Measurements from ENCODE around the gene ITIH3.

The ITIH3 gene

DNA sequence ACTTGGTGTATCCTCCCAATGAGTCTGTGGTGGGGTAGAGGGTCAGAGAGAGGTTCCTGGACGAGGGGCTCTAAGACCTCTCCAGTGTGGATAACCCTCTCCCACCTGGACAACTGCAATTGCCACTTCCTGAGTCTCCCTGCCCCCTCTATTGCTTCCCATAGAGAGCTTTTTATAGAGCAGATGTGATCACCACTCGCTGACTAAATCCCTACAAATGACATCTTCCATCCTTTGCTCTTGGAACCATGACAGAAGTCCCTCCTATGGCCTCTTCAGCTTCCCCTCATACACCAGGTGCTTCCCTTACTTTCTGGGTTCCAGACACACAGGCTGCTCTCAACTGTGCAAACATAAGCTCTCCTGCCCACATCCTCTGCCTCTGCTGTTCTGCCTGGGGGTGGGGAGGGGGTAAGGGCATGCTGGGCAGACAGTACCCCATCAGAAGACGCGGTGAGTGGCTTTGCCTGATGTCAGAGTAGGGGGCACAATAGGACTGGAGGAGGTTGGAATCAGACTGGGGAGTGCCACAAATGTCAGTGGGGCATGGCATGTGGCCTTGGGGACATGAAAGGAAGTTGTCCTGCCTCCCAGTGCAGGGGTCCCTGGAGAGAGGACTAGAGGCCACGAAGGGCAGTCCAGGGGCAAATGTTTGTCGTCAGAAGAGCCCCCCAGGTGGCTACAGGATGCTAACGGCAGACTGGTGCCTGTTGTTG, 15.2 kb downstream of the ITIH3 start:
- H3K4me3 ChIP-seq (ENCODE audit: insufficient read depth, low read depth, low read length, poor library complexity, severe bottlenecking), result no peak overlapping the region
- no peaks in the 10 kb centered on the region for H3K4me1 ChIP-seq (ENCODE audit: control insufficient read depth, insufficient read depth, low read length, poor library complexity, severe bottlenecking)
- no peaks in the 10 kb centered on the region for H3K27me3 ChIP-seq (replicated peaks; ENCODE audit: control insufficient read depth, insufficient read depth, low read length, poor library complexity, severe bottlenecking)
- no peaks in the 10 kb centered on the region for H3K9me3 ChIP-seq (ENCODE audit: control insufficient read depth, low read length)
- DNase-seq, result no peak
- H3K36me3 ChIP-seq (ENCODE audit: control insufficient read depth, insufficient read depth, low read length), result no peaks in the 10 kb centered on the region
- no peak overlapping the region for H3K27ac ChIP-seq (ENCODE audit: insufficient read depth, low read length, poor library complexity, severe bottlenecking)

GRCh38 chr3:52810923-52811322, 16.3 kb downstream of the ITIH3 start:
- DNase-seq, result no peak
- H3K27ac ChIP-seq (ENCODE audit: insufficient read depth, low read length, poor library complexity, severe bottlenecking), result no peak overlapping the region
- H3K27me3 ChIP-seq (replicated peaks; ENCODE audit: control insufficient read depth, insufficient read depth, low read length, poor library complexity, severe bottlenecking), result no peaks in the 10 kb centered on the region
- no peaks in the 10 kb centered on the region for H3K36me3 ChIP-seq (ENCODE audit: control insufficient read depth, insufficient read depth, low read length)
- no peaks in the 10 kb centered on the region for H3K9me3 ChIP-seq (ENCODE audit: control insufficient read depth, low read length)
- H3K4me3 ChIP-seq (ENCODE audit: insufficient read depth, low read depth, low read length, poor library complexity, severe bottlenecking), result no peak overlapping the region
- H3K4me1 ChIP-seq (ENCODE audit: control insufficient read depth, insufficient read depth, low read length, poor library complexity, severe bottlenecking), result no peaks in the 10 kb centered on the region

DNA sequence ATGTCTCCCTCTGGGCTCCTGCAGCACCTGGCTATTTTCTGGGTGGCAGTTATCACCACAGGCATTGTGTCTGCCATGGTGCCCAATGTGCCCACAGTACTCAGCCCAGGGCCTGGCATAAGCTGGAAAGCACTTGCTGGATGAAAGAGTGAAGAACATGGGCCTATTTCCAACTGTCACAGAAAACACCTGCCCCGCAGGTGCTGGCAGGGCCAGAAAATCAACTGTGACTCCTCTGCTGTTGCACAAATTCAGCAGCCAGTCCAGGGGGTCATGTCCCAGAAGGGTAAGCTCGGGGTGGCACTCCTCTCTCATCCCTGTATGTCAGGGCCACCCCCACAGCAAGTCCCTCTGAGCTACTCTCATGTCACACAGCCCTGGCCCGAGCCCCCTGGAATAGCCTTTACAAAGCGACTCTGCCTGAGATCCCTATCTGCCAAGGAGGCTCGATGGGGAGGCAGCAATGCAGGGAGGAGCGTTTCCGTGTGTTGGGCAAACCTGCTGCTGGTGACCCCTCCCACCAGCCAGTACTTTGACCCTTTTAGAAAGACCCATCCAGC, 16.9 kb downstream of the ITIH3 start:
- Histone ChIP-seq H3K27ac (ENCODE audit: insufficient read depth, low read length, poor library complexity, severe bottlenecking) (no peak overlapping the region), H3K9me3 (ENCODE audit: control insufficient read depth, low read length) (no peaks in the 10 kb centered on the region), H3K27me3 (replicated peaks; ENCODE audit: control insufficient read depth, insufficient read depth, low read length, poor library complexity, severe bottlenecking) (no peaks in the 10 kb centered on the region), H3K4me3 (ENCODE audit: insufficient read depth, low read depth, low read length, poor library complexity, severe bottlenecking) (no peak overlapping the region), H3K36me3 (ENCODE audit: control insufficient read depth, insufficient read depth, low read length) (no peaks in the 10 kb centered on the region), H3K4me1 (ENCODE audit: control insufficient read depth, insufficient read depth, low read length, poor library complexity, severe bottlenecking) (no peaks in the 10 kb centered on the region)
- no peak for DNase-seq

GRCh38 chr3:52813810-52814209, 19.2 kb downstream of the ITIH3 start:
- no peaks in the 10 kb centered on the region for H3K9me3 ChIP-seq (ENCODE audit: control insufficient read depth, low read length)
- H3K36me3 ChIP-seq (ENCODE audit: control insufficient read depth, insufficient read depth, low read length), result no peaks in the 10 kb centered on the region
- H3K27ac ChIP-seq (ENCODE audit: insufficient read depth, low read length, poor library complexity, severe bottlenecking), result no peak overlapping the region
- H3K4me1 ChIP-seq (ENCODE audit: control insufficient read depth, insufficient read depth, low read length, poor library complexity, severe bottlenecking), result no peaks in the 10 kb centered on the region
- DNase-seq, result no peak
- H3K27me3 ChIP-seq (replicated peaks; ENCODE audit: control insufficient read depth, insufficient read depth, low read length, poor library complexity, severe bottlenecking), result no peaks in the 10 kb centered on the region
- H3K4me3 ChIP-seq (ENCODE audit: insufficient read depth, low read depth, low read length, poor library complexity, severe bottlenecking), result no peak overlapping the region

GRCh38 chr3:52816199-52816598, 21.6 kb downstream of the ITIH3 start:
- H3K4me3 ChIP-seq (ENCODE audit: insufficient read depth, low read depth, low read length, poor library complexity, severe bottlenecking), result no peak overlapping the region
- no peaks in the 10 kb centered on the region for H3K4me1 ChIP-seq (ENCODE audit: control insufficient read depth, insufficient read depth, low read length, poor library complexity, severe bottlenecking)
- H3K9me3 ChIP-seq (ENCODE audit: control insufficient read depth, low read length), result no peaks in the 10 kb centered on the region
- no peak overlapping the region for H3K27ac ChIP-seq (ENCODE audit: insufficient read depth, low read length, poor library complexity, severe bottlenecking)
- H3K36me3 ChIP-seq (ENCODE audit: control insufficient read depth, insufficient read depth, low read length), result no peaks in the 10 kb centered on the region
- no peaks in the 10 kb centered on the region for H3K27me3 ChIP-seq (replicated peaks; ENCODE audit: control insufficient read depth, insufficient read depth, low read length, poor library complexity, severe bottlenecking)
- no peak for DNase-seq

DNA sequence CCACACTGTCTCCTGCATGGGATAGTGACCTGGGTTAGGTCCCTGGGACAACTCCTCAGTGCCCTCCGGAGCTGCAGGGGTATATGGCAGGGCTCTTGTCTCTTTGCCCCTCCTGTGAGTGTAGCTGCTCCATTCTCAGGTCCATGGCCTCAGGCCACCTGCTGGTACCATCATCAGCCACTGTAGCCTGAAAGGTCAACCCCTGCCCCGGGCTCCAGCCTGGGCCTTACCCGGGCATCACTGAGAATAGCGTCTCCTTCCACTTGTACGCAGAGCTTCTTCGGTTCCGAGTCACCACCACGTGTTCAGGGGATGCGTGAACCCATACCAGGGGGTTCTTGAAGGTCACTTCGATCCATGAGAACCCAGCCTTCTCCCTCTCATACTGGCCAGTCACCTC, 22.1 kb downstream of the ITIH3 start:
- DNase-seq, result no peak

DNA sequence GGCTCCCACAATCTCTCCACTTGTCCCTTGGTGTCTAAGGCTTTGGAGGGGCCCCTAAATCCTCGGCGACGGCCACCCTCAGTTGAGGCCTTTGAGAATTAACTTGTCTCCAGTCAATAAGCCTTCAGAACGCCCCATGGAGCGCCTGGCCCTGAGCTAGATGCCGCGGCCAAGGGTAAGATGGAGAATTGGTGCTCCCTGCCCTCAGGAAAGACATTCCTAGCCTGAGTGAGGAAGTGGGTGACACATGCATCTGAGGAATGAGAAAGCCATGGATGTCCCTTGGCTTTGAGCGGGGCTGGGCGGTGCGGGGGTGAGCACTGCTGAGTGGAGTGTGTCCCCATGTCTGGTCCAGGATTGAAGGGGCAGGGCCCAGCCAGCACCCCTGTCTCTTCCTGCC, 22.6 kb downstream of the ITIH3 start:
- no peak for DNase-seq
- H3K4me1 ChIP-seq (ENCODE audit: control insufficient read depth, insufficient read depth, low read length, poor library complexity, severe bottlenecking), result no peaks in the 10 kb centered on the region
- H3K27me3 ChIP-seq (replicated peaks; ENCODE audit: control insufficient read depth, insufficient read depth, low read length, poor library complexity, severe bottlenecking), result no peaks in the 10 kb centered on the region
- no peaks in the 10 kb centered on the region for H3K36me3 ChIP-seq (ENCODE audit: control insufficient read depth, insufficient read depth, low read length)
- no peak overlapping the region for H3K27ac ChIP-seq (ENCODE audit: insufficient read depth, low read length, poor library complexity, severe bottlenecking)
- no peaks in the 10 kb centered on the region for H3K9me3 ChIP-seq (ENCODE audit: control insufficient read depth, low read length)
- no peak overlapping the region for H3K4me3 ChIP-seq (ENCODE audit: insufficient read depth, low read depth, low read length, poor library complexity, severe bottlenecking)

More for the DNA sequence above, 22.1 kb downstream of the ITIH3 start:
- Histone ChIP-seq H3K4me3 (ENCODE audit: insufficient read depth, low read depth, low read length, poor library complexity, severe bottlenecking) (no peak overlapping the region), H3K36me3 (ENCODE audit: control insufficient read depth, insufficient read depth, low read length) (no peaks in the 10 kb centered on the region), H3K27me3 (replicated peaks; ENCODE audit: control insufficient read depth, insufficient read depth, low read length, poor library complexity, severe bottlenecking) (no peaks in the 10 kb centered on the region), H3K4me1 (ENCODE audit: control insufficient read depth, insufficient read depth, low read length, poor library complexity, severe bottlenecking) (no peaks in the 10 kb centered on the region), H3K27ac (ENCODE audit: insufficient read depth, low read length, poor library complexity, severe bottlenecking) (no peak overlapping the region), H3K9me3 (ENCODE audit: control insufficient read depth, low read length) (no peaks in the 10 kb centered on the region)

DNA sequence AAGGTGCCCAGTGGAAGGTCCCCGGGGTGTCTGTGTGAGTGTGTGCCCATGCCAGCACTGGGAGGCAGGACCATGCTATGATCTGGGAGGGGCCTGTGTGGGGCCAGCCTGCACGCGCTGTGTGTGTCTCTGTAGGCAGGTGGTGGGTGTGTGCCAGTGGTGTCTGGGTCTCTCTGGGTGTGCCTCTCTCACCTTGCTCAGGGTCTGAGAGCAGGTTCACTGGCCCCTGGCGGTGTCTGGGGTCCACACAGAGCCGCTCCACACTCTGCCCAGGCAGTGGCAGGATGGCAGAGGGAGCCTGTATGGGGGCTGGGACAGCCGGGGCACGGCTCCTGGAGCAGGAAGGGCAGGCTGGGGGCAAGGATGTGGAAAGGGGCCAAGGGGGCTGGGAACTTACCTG, 23.3 kb downstream of the ITIH3 start:
- DNase-seq, result no peak
- Histone ChIP-seq H3K4me3 (ENCODE audit: insufficient read depth, low read depth, low read length, poor library complexity, severe bottlenecking) (no peak overlapping the region), H3K4me1 (ENCODE audit: control insufficient read depth, insufficient read depth, low read length, poor library complexity, severe bottlenecking) (no peaks in the 10 kb centered on the region), H3K27me3 (replicated peaks; ENCODE audit: control insufficient read depth, insufficient read depth, low read length, poor library complexity, severe bottlenecking) (no peaks in the 10 kb centered on the region), H3K36me3 (ENCODE audit: control insufficient read depth, insufficient read depth, low read length) (no peaks in the 10 kb centered on the region), H3K27ac (ENCODE audit: insufficient read depth, low read length, poor library complexity, severe bottlenecking) (no peak overlapping the region), H3K9me3 (ENCODE audit: control insufficient read depth, low read length) (no peaks in the 10 kb centered on the region)

DNA sequence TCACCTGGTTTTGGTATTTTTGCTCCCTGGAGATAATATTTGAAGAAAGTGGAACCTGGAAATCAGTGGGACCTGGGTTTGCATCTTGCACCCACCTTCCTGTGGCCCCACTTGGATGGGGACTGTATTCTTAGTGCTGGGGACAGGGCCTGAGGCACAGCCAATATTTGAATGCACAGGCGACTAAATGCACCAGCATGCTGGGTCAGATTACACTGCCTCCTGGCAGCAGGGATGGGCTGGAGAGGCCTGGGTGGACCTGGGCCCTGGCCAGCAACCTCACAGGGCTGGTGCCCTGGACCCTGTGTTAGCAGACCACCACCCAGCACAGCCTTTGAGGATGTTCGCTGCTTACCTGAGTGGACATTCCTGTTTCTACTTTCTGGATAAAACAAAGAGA, 25.3 kb downstream of the ITIH3 start:
- H3K4me1 ChIP-seq (ENCODE audit: control insufficient read depth, insufficient read depth, low read length, poor library complexity, severe bottlenecking), result no peaks in the 10 kb centered on the region
- H3K36me3 ChIP-seq (ENCODE audit: control insufficient read depth, insufficient read depth, low read length), result no peaks in the 10 kb centered on the region
- no peak overlapping the region for H3K4me3 ChIP-seq (ENCODE audit: insufficient read depth, low read depth, low read length, poor library complexity, severe bottlenecking)
- no peak for DNase-seq
- no peak overlapping the region for H3K27ac ChIP-seq (ENCODE audit: insufficient read depth, low read length, poor library complexity, severe bottlenecking)
- no peaks in the 10 kb centered on the region for H3K9me3 ChIP-seq (ENCODE audit: control insufficient read depth, low read length)
- no peaks in the 10 kb centered on the region for H3K27me3 ChIP-seq (replicated peaks; ENCODE audit: control insufficient read depth, insufficient read depth, low read length, poor library complexity, severe bottlenecking)

GRCh38 chr3:52820736-52821135, 26.1 kb downstream of the ITIH3 start:
- no peak for DNase-seq
- no peaks in the 10 kb centered on the region for H3K9me3 ChIP-seq (ENCODE audit: control insufficient read depth, low read length)
- no peaks in the 10 kb centered on the region for H3K4me1 ChIP-seq (ENCODE audit: control insufficient read depth, insufficient read depth, low read length, poor library complexity, severe bottlenecking)
- no peaks in the 10 kb centered on the region for H3K36me3 ChIP-seq (ENCODE audit: control insufficient read depth, insufficient read depth, low read length)
- H3K27ac ChIP-seq (ENCODE audit: insufficient read depth, low read length, poor library complexity, severe bottlenecking), result no peak overlapping the region
- H3K27me3 ChIP-seq (replicated peaks; ENCODE audit: control insufficient read depth, insufficient read depth, low read length, poor library complexity, severe bottlenecking), result no peaks in the 10 kb centered on the region
- H3K4me3 ChIP-seq (ENCODE audit: insufficient read depth, low read depth, low read length, poor library complexity, severe bottlenecking), result no peak overlapping the region
